ENCODE data around the gene SLC6A6.
A peak's percentile ranks its signal among the peaks of the same experiment; 100 is the strongest.

SLC6A6 gene

DNA sequence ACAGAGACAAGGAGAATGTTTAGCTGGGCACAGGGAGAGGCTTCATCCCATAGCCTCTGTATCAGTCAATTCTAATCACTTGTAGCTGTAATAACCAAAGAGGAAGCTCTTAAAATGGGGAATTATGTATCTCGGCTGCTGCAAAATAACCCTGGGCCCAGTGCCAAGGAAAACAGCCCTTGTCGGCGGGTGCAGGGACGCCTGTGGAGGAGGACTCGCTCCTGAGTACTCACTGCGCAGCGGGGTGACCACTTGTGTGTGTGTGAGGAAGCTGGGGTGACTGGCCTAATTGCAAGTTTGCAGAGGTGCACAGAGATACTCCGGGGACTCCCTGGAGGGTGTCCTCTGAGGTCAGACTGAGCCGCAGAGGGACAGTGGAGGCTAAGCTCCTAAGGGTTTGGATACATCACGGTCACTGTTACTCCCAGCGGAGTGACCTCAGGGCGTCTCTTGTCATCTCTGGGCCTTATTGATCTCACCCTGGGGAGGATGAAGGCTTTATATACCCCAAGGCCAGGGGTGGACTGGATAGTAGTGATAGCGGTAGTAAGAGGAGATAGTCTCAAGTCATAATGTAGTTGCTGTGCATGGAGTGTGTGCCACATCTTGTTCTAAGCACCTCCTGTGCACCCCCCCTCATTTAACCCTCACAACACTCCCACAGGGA, 37.2 kb downstream of the SLC6A6 start:
- peak; percentile 98 for DNase-seq

DNA sequence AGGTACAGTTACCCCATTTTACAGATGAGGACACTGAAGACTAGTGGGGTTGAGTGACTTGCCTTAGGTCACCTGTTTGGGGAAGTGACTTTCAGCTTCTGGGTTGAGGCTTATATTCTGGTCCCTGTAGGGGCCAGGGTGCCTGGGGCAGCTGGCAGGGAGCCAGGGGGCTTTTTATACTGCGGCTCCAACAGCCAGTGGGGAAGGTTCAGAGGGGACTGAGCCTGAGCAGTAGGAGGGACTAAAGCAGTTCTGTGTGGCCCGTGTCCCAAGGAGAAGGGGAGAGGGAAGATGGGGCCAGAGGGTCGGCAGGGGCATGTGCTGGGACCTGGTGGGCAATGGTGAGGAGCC, 37.7 kb downstream of the SLC6A6 start:
- DNase-seq = no peak

DNA sequence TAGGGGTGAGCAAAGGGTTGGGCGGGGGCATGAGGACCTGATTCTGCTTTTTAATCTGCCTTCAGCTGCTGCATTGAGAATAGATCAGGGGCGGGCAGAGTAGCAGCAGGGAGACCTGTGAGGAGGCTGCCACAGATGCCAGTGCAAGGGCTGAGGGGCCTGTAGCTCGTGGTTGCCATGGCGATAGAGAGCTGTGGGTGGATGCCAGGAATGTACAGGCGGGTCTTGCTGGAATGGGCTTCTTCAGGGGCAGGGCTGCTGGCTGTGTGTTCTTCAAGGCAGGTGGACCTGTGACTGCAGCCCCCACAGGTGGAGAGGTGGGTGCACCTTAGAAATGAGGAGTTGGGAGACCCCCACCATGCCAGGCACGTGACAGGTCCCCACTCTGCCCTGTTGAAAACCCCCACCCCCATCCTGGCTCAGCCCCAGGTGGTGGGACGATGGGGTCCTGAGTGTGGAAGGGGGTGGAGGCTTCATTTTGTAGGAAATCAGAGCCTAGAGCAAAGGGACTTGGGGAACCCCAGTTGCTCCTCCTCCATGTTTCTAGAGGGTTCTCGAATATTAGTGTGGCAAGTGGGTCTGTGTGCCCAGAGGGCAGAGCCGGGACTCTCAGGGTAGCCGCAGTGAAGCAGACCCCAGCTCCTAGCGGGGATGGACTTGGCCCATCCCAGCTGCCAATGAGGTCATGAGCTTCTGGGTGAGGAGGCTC, 38.3 kb downstream of the SLC6A6 start:
- peak; percentile 71 for DNase-seq

DNA sequence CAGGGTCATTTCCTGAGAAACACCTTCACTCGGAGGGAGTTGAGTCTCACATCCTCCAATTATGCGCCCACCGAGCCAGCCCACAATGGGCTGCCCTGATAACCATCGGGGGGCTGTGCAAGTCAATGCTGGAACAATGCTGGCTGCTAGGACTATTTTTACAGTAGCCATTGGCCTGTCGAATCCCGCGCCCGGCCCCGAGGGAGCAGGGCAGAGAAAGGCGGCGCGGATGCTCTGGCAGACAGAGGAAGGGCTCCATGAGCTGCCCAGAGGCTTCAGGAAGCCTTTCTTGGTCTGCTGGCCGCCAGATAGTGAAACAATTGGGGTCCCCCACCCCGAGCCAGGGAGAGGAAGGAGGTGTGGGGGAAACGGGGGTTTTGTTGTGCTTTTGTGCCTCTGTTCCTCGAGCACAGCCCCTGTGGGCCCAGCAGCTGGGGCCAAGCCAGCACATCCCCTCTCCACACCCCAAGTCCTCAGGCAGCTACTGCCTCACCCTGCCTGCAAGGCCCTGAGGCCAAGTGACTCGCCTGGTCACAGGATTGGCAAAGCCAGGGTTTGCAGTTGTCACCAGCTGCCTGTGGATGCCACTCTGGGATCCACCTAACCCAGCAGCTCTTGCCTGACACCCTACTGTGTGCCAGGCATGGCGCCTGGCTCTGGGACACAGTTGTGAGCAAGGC, 39.0 kb downstream of the SLC6A6 start:
- no peak for DNase-seq

DNA sequence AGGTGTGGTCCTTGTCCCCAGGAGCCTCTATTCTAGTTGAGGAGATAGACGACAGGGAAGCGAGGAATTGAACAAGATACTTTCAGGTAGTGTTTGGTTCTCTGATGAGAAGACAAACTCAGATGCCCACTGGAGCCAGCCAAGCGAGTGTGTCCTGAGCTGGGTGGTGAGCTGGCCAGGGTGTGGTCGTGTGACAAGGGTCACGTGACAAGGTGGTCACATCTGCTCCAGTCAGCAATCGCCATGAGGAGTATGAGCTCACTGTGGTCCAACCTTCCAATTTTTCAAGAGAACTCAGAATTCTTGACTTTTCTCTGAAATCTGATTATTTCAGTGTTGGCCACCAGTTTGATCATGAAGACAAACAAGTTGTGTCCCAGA, 39.5 kb downstream of the SLC6A6 start:
- no peak for DNase-seq

DNA sequence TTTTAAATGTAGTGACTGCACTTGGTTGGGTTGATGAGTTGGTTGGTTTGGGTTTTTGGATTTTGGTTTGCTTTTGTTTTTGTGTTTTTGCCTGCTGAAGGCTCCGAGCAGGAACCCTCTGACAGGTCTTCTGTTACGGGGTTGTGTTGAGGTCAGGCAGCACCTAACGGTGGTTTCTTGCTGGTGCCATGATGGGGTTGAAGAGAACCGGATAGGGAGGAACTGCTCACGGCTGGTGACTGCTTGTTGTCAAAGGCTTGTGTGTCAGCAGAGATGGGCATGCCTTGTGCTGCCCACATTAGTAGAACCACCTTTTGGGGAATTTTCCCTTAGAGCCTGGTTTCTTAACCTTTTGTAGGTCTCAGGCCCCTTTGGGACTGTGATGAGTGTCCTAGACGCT, 42.0 kb downstream of the SLC6A6 start:
- no peak for DNase-seq

DNA sequence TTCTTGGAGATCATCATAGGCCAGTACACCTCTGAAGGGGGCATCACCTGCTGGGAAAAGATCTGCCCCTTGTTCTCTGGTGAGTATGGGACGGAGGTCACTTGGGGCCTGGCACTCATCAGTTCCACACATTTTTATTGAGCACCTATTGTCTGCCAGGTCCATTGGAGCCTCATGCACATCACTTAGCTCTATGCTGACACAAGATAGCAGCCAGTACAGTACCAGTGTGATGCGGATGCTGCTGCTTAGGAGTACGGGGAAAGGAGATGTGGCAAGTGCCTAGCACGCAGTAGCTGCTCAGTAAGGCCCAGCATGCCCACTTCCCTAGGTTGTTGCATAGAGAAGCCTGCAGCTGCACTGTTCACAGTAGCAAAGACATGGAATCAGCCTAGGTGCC, 43.4 kb downstream of the SLC6A6 start:
- no peak for DNase-seq

DNA sequence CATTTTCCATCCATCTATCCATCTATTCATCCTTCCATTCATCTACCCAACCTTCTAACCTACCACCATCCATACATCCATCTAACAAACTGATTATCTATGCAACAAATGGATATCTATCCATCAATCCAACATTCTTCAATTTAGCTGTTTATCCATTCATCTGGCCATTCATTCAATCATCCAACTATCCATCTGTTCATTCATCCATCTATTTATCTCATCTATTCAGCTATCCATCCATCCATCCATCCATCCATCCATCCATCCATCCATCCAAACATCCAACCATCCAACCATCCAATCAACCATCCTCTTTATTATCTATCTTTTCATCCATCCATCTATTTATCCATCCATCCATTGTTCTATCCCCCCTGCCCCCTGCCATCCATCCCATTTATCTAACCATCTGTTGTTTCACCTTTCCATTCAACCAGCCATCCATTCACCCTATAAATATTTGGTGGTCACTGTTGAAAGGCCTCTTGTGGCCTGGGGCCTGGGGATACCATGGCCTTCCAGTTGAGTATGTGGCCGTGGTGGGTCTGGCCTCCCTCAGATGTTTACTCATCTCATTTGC, 44.7 kb downstream of the SLC6A6 start:
- DNase-seq = no peak

DNA sequence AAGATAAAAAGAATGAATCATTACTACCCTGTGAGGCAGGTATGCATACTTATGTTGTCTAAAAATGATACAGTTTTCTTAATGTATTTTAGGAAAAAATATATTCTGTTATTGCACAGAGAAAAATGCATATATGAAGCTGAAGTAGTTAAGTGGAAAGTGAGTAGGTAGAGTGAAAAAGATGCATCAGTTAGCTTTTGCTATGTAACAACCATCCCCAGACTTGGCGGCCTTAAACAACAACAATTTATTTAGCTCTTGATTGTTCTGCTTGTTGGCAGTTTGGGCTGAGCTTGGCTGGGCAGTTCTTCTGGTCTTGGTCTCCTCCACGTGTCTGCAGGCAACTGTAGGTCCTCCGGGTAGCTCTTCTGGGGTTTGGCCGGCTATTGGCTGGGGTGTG, 45.7 kb downstream of the SLC6A6 start:
- no peak for DNase-seq

DNA sequence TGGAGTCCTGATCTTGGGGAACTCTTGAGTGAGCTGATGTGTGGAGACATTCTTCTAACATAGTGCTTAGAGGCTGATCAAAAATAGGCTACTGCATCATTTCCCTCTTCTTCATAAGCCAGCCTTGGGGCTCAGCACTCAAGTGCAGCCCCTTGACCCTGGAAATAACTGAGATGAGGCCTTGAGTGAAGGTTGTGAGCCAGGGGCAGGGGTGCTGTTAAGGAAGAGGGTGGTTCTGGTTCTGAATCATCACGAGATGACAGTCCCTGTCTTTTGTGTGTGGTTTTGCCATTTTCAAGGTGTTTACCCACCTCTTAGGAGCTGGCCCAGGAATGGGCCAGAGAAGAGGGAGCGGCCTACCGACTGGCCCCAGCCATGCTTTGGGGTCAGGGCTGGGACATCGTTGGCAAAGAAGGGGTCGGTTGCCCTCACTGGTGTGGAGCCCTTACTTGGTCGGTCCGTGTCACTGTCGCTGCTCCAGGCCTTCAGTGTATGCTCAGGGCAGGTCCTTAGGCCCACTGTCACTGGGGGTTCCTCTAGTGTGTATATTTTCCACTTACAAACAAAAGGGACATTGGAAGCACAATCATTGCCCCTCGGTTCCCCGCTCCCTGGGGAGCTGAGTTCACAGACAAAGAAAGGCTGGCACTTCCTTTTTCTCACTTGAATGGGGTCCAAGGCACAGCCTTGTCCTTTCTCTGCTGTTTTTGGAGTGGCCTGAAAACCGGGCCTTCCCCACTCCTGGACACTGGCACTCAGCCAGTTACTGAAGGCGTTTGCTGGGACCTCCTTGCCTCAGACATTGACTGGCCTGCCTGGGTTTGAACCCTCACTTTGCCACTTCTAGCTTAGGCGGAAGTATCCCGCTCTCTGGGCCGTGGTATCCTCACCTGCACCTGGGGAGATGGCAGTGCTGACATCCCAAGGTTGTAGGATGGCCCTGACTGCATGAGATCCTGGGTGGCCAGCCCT, 46.6 kb downstream of the SLC6A6 start:
- DNase-seq = no peak

DNA sequence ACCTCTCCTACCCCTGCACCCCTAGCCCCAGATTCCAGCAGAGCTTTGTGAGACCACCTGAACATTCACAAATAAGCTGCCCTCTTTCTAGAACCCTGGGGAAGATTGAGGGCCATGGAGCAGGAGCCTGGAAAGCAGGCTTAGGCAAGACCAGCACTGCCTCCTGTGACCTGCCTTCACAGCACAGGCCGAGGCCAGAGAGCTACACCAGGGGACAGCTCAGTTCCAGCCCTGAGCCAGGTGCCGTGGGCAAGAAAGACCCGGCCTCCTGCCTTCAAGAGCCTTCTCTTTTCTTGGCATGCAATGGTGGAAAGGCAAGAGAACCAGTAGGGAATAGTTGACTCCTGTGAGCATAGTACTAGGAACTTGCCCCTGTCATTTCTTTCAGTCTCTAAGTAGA, 48.1 kb downstream of the SLC6A6 start:
- no peak for DNase-seq

DNA sequence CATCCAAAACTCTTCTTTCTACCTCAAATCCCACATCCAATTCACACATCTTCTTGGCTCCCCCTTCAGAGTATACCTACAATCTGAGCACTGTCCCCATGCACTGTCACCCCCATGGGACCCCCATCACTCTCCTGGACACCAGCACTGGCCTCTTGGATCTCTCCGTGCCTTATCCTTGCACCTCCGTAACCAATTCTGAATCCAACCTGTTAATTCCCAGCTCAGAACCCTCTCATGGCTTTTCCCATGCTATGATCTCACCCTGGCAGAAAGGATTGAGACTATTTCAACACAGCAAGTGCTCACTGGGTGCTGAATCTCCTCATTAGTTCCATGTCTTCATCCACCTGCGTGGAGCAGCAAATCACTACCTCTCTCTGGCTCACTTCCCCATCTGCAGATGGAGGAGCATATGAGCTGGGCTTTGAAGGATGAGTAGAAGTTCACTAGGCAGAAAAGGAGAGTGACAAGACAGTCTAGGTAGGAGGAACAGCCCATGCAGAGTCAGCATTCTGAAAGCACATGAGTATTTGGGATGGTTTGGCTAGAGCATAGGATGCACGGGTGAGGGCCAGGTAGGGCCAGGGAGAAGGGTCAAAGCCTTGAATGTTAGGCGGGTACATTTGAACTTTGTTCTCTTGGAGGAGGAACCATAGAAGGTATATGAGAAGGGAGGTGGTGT, 48.7 kb downstream of the SLC6A6 start:
- no peak for DNase-seq

DNA sequence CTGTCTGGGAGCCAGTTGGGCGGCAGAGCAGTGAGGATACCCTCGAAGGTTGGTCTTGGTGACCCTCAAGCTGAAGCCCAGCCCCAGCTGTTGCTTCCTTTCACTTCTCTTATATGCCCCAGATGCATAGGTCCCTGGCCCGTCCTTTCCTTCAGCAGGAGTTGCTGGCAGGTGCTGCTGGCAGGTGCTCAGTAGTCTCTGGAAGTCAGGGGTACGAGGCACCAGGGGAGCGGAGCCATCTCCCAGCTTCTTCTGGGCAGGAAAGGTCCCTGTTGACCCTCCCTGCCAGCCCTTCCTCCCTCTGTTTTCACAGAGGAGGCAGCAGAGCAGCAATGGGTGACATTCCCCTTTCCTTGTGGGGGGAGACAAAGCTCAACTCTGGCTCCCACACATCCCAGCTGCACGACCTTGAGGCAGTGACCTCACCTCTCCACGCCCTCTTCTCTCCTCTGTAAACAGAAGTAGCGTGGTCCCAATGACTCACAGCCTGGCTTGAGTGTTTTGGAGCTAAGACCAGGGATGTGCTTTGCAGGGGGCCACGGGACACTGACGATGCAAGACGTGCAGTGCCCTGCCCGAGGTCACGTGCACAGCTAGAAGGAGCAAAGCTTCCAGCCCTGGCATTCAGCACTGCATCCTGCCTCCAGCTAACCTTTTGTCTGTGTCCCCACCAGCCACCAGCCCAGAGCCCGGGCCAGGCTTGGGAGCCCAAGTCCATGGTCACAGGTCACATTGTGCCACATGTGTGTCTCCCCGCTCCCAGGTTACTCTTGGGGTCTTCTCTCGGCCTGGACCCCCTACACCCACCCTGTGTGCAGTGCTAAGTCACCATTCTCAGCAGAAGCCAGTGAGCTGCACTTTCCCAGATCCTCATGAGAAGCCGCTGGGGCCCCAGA, 49.7 kb downstream of the SLC6A6 start:
- peak; percentile 12 for DNase-seq

DNA sequence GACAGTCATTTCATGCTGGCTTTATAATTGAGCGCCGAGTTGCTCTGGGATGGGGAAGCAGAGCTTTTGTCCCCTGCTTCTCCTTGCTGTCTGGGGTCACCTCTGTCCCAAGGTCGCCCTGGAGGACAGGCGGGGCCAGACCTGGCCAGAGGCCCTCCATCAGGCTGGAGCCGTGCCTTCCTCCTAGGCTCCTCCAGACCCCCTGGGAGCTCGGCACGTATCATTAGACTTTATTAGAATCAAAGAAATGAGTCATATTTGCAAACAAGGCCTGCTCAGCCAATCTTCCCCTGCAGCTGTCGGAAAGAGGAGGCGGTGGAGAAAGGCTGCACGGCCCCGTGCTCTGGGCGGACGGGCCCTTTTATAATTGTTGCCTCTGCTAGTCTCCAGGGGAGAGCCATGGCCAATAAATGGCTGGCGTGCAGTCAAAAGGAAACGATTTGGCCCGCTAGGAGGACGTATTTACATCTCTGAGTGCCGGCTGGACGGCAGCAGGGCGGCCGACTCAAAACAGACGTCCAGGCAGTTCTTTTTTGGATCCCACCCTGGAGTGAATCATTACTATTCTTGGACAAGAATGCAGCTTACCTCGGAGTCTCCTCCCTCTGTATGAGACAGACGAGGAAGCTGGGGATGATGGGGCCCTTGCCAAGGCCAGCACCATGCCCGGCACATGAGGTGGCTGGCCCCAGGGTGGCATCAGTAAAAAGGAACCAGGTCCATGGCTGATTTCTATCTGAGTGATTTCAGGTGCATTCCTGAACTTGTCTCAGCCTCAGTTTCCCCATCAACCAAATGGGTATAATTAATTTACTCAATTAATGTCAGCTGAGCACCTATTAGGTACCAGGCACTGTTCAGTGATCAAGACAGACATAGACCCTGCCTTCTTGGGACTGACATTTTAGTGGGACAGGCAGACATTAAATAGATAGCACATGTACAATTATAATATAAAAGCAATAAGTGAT, 50.6 kb downstream of the SLC6A6 start:
- peak; percentile 96 for DNase-seq

DNA sequence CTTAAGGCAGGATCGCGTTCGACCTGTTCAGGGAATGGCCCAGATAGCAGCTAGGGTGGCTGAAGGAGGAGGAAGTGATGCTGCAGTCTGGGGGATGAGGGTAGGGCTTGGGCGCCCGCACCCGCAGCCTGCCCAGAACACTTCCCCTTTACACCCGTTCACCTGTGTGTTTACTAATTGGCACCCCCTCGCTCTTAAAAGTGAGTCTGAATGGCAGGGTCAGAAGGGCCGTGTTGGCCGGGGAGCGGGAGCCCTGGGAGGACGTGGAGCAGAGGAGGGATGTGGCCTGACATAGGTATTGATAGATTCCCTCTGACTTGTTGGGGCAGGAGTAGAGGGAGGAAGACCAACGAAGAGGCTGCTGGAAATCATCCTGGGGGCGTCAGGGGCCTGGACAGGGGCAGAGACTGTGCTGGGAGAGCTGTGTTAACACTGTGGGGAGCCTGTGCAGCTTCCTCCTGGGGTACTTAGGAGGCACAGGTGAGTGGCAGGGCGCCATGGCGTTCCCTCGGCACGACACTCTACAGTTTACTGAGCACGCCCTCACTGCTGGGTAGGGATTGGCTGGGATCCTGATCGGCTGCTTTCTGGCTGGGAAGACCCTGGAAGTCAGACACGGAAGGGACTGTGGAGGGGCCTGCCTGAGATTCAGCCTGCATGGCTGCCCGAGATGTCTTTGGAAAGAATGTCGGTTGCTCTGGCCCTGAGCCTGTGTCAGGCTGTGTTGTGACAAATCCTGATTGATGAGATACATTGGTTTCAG, 51.7 kb downstream of the SLC6A6 start:
- DNase-seq = peak; percentile 12

DNA sequence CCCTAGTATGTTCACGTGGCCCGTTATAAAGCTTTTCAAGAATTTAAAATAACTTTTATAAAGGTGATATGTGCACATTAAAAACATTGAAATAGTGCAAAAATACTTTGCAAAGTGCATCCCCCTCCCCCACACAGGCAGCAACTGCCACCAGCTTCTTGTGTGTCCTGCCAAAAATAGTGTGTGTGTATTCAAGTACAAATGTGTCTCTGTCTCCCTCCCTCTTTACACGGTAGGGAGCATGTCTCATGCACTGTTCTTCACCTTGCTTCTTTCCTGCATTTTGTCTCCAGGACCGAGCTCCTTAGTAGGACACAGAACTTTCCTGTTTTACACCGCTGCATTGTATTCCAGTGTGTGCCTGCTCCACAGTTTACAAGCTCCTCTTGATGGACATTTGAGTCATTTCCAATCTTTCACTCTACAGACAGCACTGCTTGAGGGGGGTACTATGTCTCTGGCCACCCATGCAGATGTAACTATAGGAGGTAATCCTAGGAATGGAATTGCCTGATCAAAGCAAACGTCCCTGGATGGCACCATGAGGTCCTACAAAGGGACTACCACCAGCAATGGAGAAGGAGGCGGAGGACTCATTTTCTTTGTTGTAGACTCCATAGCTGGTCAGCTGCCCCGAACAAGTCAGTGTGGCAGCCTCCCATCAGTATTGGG, 52.4 kb downstream of the SLC6A6 start:
- DNase-seq = no peak

DNA sequence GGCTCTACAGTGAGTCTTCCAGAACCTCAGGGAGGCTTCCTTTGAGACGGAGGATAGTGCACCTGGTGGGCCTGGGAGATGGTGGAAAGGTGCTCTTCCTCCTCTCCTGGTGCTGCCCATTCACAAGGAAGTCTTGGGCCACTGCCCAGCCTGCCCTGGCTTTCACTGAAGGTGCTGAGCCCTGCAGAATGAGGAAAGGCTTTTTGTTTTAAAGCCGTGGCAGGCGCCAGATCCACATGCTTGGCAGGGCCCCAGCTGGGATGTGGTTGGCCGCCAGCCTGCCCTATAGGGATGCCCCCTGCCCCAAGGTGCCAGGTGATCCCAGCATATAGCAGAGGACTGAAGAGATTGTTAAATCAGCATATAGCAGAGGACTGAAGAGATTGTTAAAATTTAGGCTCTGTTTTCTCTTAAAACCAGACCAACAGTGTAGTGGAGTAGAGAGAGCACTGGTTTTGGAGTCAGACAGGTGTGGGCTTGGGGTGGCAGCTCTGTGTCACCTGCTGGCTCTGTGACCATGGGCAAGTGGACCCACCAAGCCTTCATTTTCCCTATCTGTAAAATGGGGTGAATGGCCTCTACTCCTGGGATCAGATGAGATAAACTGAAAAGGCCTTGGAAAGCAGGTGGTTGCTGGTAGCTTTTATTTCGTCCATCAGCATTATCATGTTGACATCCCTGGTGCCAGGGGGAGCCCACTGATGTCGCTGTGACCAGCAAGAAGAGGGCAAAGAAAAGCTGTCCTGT, 53.3 kb downstream of the SLC6A6 start:
- DNase-seq = peak; percentile 66

DNA sequence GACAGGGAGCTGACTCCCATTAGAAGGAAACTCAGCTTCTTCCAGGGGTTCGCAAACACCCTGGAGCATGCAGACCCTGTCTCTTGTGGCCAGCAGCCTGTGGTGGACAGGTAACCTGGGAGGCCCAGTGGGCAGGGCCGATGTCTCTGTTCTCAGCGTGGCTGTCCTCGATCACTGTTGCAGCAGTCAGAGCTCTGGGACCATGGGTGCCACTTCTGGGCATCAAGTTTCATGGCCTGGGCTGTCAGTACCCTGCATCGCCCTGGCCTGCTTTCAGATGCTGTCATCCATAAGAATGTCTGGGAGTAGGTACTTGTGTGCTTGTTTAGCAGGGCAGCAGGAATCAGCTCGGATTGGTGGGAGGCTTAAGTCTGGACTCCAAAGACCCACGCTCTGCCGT, 54.4 kb downstream of the SLC6A6 start:
- DNase-seq = no peak
